OCI-M1 (cell line): Measurements from ENCODE around the gene FAM83F.
A peak's percentile ranks its signal among the peaks of the same experiment; 100 is the strongest.

Experiments used
- DNase-seq: peaks from one replicate; lab custom pipeline; 2025; lab: John Stamatoyannopoulos, UW

Gene FAM83F

GRCh38 chr22:39994041-39994565 is 651 bp upstream of the FAM83F start:
- peak; percentile 88 for DNase-seq

GRCh38 chr22:39995393-39996252 is 869 bp downstream of the FAM83F start:
- DNase-seq, result no peak

- no peak for DNase-seq
Observed at GRCh38 chr22:39996732-39997131, 2.0 kb downstream of the FAM83F start.

GRCh38 chr22:39997421-39997820 is 2.7 kb downstream of the FAM83F start:
- no peak for DNase-seq

- no peak for DNase-seq
Observed at GRCh38 chr22:39997939-39998726, 3.4 kb downstream of the FAM83F start.

- peak; percentile 72 for DNase-seq
Observed at GRCh38 chr22:39999144-39999757, 4.5 kb downstream of the FAM83F start.

GRCh38 chr22:40000171-40000570 is 5.4 kb downstream of the FAM83F start:
- no peak for DNase-seq

GRCh38 chr22:40001106-40001505 is 6.4 kb downstream of the FAM83F start:
- DNase-seq, result no peak

- peak; percentile 29 for DNase-seq
Observed at GRCh38 chr22:40001800-40002577, 7.2 kb downstream of the FAM83F start.

GRCh38 chr22:40002935-40003715 is 8.4 kb downstream of the FAM83F start:
- DNase-seq, result no peak

- DNase-seq, result no peak
Observed at GRCh38 chr22:40004836-40005235, 10.1 kb downstream of the FAM83F start.

GRCh38 chr22:40006641-40007040 is 11.9 kb downstream of the FAM83F start:
- DNase-seq, result no peak

- no peak for DNase-seq
Observed at GRCh38 chr22:40007853-40008710, 13.3 kb downstream of the FAM83F start.

GRCh38 chr22:40008726-40009291 is 14.1 kb downstream of the FAM83F start:
- no peak for DNase-seq

GRCh38 chr22:40009292-40009774 is 14.6 kb downstream of the FAM83F start:
- DNase-seq, result no peak

GRCh38 chr22:40009951-40010671 is 15.4 kb downstream of the FAM83F start:
- no peak for DNase-seq

GRCh38 chr22:40010746-40011145 is 16.0 kb downstream of the FAM83F start:
- DNase-seq, result no peak

GRCh38 chr22:40014667-40015248 is 20.0 kb downstream of the FAM83F start:
- no peak for DNase-seq
